Measurements from ENCODE around the gene PPP1R3E. TPM values are rescaled to one million over a fixed set of nuclear protein-coding genes. Genes with fewer than 3 reads are reported as not detected.

The PPP1R3E gene
- total RNA-seq, 2 donors from 2014 or later: 5.4 to 9.6 TPM

- no peaks in the 10 kb centered on the region for H3K4me1 ChIP-seq
- no peaks in the 10 kb centered on the region for H3K9me3 ChIP-seq
- H3K27ac ChIP-seq: no peak overlapping the region
- intact Hi-C loops (cut with DNase I): no loop called here
- WGBS, 2 donors: 93 to 97% methylated on average over 5 of the region's 5 CpGs
- DNase-seq (no peak), ATAC-seq (no peak)
- TF ChIP-seq POLR2A (IDR thresholded peaks at IDR 0.05) (no peak), CTCF (IDR thresholded peaks at IDR 0.05) (no peak)
- no peaks in the 10 kb centered on the region for H3K36me3 ChIP-seq (replicated peaks in 1 of 2; ENCODE audit: insufficient read depth in 1 of 2, low read depth in 2 of 2)
- H3K4me3 ChIP-seq: no peak overlapping the region
- no peaks in the 10 kb centered on the region for H3K27me3 ChIP-seq
These were observed 44.4 kb downstream of the PPP1R3E start for GRCh38 chr14:23258256-23258655.

GRCh38 chr14:23252420-23253333 is 50.0 kb downstream of the PPP1R3E start:
- ATAC-seq (no peak), DNase-seq (no peak)
- TF ChIP-seq CTCF (IDR thresholded peaks at IDR 0.05) (no peak), POLR2A (IDR thresholded peaks at IDR 0.05) (no peak)
- intact Hi-C loops (cut with DNase I): no loop called here
- no peaks in the 10 kb centered on the region for H3K36me3 ChIP-seq (replicated peaks in 1 of 2; ENCODE audit: insufficient read depth in 1 of 2, low read depth in 2 of 2)
- H3K27ac ChIP-seq: no peak overlapping the region
- H3K9me3 ChIP-seq: no peaks in the 10 kb centered on the region
- H3K27me3 ChIP-seq: no peaks in the 10 kb centered on the region
- peaks cover 6% of the 10 kb centered on the region for H3K4me1 ChIP-seq
- WGBS, 2 donors: 58 to 66% methylated on average over 4 of the region's 4 CpGs
- no peak overlapping the region for H3K4me3 ChIP-seq

- 66 to 68% methylated on average over 3 of the region's 3 CpGs for WGBS, 2 donors
- intact Hi-C loops (cut with DNase I): no loop called here
- H3K4me1 ChIP-seq: peaks cover 6% of the 10 kb centered on the region
- no peak overlapping the region for H3K27ac ChIP-seq
- no peak for DNase-seq
- no peaks in the 10 kb centered on the region for H3K36me3 ChIP-seq (replicated peaks in 1 of 2; ENCODE audit: insufficient read depth in 1 of 2, low read depth in 2 of 2)
- H3K9me3 ChIP-seq: no peaks in the 10 kb centered on the region
- TF ChIP-seq POLR2A (IDR thresholded peaks at IDR 0.05) (no peak), CTCF (IDR thresholded peaks at IDR 0.05) (no peak)
- H3K4me3 ChIP-seq: no peak overlapping the region
- no peak for ATAC-seq
- H3K27me3 ChIP-seq: no peaks in the 10 kb centered on the region
These were observed 50.7 kb downstream of the PPP1R3E start for GRCh38 chr14:23252006-23252405.

- H3K4me3 ChIP-seq: no peak overlapping the region
- intact Hi-C loops (cut with DNase I): no loop called here
- WGBS, 2 donors: 64 to 72% methylated on average over 6 of the region's 6 CpGs
These were observed 52.8 kb downstream of the PPP1R3E start for GRCh38 chr14:23249824-23250223.

More at GRCh38 chr14:23249824-23250223, 52.8 kb downstream of the PPP1R3E start:
- DNase-seq: no peak
- H3K27ac ChIP-seq: no peak overlapping the region
- no peaks in the 10 kb centered on the region for H3K9me3 ChIP-seq
- TF ChIP-seq CTCF (IDR thresholded peaks at IDR 0.05): no peak
- TF ChIP-seq POLR2A (IDR thresholded peaks at IDR 0.05): no peak
- H3K36me3 ChIP-seq (replicated peaks in 1 of 2; ENCODE audit: insufficient read depth in 1 of 2, low read depth in 2 of 2): no peaks in the 10 kb centered on the region
- no peaks in the 10 kb centered on the region for H3K27me3 ChIP-seq
- no peak for ATAC-seq
- H3K4me1 ChIP-seq: peaks cover 24% of the 10 kb centered on the region

All from body of pancreas (tissue), 4 donors.